HG03432 (cell line): Measurements from ENCODE around the gene SSTR3.

Source experiments
- ATAC-seq: cut with Tn5 transposase; IDR thresholded peaks from one replicate; pipeline ENCODE4 v1.9.1; 2021; ENCODE audit warnings: mild to moderate bottlenecking, moderate library complexity; ENCODE audit not compliant: unreplicated experiment

The SSTR3 gene

DNA sequence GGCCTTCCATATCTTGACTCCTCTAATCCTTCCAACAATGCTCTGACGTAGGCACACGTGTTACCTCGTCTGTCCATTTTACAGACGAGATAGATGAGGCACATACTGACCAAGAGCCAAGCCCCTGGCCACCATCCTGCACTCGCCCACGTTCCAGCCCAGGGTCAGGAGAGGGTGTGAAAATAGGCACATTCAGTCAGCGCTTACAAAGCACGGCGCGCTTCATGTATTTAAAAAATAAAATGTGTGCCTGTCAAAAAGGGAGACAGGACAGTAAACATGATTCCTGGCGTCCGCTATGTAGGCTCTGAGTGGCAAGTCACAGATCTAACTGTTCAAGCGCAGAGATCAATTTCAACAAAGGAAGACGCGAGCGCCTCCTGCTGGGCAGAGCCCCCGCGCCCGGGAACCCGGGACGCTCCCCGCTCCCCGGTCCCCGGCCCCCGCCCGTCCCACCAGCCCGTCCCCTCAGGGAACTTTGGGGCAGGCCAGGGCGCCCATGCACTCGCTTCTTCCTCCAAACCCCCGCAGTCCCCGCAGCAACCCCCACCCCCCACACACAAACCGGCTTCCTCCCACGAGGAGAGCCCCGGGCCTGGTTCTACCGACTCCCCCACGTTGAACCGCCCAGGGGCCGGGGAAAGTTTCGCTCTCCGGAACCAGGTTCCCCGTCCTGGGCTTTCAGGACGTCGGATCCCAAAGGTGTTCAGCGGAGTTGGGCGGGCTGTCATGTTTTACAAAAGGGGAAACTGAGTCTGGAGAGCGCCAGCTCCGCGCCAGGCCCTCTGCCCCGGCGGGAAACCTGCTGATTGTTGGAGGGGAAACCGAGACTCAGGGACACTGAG lies 13.8 kb downstream of the SSTR3 start:
- ATAC-seq: peak; percentile 28

DNA sequence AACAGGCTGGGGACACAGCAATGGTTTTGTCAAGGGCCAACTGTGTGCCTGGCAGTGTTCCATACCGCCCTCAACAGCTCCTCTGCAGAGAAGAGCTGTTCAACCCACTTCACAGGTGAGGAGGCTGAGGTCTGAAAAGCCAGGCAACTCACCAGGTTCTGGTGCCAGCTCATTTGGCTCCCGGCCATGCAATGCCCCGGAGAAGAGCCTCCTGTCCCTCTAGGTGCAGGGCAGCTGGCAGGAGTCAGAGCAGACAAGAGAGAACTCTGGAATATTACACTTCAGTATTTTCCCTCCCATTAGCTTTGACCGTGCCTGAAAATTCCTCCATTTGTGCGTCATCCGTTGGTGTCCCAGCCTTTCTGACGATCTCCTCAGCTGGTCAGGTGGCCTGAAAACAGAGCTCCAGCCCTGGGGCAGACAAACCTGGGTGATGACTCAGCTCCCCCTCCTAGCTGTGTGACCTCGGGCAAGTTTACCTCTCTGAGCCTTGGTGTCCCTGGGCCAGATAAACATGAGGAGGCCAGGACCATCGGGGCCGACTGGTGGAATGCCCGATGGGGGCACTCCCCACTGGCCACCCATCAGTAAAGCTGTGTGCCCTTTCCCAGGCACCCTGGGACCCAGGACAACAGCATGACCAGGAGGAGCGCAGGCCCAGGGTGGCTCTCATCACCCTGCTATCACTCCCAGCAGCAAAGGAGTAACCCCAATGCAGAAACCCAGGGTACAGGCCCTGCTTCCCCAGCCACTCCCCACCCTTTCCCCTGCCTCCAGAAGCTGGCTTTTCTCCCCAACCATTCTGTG lies 14.6 kb downstream of the SSTR3 start:
- ATAC-seq: no peak

DNA sequence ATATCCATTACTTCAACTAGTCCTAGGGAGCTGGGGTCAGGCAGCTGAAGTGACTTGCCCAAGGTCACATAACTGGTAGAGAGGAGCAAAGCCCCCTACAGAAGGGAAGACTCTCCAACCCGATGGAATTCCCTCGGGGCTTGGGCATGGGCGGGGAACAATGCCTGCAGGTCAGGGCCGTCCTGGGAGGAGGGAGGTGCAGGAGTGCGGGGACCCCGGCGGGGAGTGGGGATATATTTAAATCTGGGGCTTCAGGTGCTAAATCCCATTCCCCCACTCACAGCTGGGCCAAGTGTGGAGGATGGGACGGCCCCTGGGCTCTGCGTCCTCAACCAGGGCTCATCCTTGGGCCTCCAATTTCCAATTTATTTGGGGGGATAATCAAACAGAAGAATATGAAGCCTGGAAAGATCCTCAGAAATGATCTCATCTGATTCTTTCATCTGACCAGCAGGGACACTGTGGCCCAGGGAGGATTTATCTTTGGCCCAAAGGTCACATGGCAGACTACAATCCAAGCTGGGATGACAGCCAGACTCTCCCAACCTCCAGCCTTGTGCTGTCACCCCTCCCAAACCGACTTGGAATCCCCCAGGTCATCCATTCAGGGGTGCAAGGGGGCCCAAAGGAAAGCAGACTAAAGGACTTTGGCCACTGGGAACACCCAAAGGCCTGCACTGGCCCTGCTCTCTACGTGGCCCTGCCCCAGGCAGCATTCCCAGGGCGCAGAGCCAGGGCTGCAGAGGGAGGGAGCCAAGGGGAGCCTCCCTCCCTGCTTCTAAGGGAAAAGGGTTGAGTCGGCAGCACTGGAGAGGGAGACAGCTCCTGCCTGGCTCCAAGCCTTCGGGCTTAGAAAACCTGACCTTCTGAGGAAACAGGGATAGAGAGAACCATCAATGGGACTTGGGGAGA lies 15.5 kb downstream of the SSTR3 start:
- no peak for ATAC-seq

DNA sequence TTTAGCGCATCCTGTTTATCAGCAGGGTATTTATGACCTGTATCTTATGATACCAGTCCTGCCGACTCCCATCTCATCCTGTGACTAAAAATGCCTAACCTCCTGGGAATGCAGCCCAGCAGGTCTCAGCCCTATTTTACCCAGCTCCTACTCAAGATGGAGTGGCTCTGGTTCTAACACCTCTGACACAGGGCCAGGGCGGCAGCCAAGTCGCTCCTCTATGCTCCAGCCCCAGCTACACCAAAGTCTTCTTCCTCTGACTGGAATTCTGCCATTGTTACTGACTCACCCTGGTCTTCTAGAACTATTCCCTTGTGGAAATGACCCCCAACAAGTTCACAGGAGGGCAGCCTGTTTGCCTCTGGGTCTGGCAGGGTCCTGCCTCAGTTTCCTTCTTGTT lies 16.4 kb downstream of the SSTR3 start:
- ATAC-seq: no peak

DNA sequence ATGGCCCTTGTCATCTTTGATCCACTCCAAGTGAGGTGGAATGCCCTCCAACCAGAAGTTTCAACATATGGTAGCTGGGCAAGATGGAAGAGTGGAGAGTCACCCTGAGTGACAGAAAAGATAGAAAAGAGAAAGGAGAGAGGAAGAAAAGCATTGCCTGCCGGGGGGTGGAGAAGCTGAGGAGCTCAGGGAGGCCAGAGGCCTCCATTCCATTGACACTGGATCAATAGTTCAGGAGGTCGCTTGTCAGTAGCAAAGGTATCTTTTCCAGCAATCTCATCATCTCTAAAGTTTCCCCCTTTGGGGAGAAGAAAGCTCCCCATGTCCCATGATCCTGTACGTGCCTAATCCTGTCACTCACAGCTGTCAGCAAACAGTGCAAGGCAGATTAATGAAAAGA lies 17.5 kb downstream of the SSTR3 start:
- no peak for ATAC-seq

DNA sequence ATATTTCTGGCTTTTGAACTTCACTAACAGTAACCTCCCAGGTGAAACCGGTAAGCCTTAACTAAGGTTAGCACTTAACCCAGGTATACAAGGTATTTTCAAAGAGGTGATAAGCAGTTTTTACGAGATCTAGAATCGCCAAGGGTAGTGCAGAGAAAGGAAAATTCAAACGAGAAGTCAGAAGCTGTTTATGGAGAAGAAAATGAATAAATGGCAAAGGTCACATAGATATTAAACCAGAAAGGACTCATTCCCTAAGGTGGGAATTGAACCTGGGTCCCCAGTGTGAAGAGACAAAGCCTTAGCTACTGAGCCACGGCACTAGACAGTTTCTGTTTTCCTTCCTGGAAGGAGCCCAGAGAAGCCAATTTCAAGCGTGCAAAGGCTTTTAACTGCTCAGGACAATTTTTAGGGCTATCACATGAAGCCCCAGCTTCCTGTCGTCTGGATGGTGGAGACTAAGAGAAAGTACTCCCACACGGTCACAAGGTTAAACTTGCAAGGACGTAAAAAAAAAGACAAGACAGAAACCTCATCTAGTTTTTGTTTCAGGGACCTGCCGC lies 18.6 kb downstream of the SSTR3 start:
- no peak for ATAC-seq

DNA sequence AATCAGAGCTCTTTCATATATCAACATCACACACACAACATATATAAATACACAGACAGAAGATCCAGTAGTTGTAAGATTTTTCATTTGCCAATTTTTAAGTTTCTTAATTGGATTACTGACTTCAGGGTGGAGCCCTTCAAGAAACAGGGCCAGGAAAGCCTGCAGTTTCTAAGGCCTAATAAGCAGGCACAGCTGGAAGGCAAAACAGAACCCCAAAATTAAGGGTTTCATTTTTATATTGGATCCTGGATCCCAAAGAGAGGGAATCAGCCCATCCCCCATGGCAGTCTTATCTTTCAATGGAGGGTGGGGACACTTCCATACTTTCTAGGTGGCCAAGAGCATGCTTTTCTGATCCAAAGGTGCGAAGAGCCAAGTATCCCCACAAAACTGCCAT lies 19.5 kb downstream of the SSTR3 start:
- ATAC-seq: no peak

DNA sequence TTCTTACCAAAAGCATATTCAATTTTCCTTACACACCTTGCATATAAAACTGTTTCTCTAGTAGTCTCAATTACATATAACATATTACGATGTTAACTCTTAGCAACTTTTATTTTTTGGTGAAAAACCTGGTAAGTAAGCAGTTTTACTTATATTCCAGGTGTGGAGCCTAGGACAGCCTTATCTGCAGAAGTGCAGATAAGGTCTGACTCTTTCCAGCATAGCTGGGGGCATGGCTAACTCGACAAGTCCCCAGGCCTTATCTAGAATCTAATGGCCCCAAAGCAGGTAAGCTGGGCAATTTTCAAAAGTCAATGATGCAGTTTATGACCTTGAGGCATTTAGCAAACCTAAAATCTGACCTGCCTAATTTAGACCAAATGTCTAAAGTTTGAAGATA lies 20.1 kb downstream of the SSTR3 start:
- ATAC-seq: no peak

DNA sequence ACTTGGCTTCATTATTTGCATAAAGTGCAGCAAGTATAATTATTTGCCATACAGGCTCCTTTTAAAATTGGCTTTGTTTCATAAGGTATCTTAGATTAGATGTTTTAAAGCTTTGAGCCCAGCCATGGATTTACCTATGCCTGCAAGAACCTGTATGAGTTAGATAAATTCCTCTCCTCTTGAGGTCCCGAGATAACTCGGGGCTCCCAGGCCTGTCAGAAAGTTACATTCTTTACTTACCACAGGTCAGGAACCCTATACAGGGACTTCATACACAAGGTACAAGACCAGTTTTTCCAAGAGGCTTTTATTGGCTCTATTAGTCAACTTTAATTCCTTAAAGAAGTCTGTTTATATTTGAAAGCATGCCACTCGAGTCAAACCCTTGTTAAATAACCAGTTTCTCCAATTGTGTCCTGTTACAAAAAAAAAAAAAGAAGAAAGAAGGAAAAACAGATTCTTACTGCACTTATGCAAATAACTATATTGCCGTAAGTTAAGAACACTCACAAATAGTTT lies 22.0 kb downstream of the SSTR3 start:
- ATAC-seq: no peak

DNA sequence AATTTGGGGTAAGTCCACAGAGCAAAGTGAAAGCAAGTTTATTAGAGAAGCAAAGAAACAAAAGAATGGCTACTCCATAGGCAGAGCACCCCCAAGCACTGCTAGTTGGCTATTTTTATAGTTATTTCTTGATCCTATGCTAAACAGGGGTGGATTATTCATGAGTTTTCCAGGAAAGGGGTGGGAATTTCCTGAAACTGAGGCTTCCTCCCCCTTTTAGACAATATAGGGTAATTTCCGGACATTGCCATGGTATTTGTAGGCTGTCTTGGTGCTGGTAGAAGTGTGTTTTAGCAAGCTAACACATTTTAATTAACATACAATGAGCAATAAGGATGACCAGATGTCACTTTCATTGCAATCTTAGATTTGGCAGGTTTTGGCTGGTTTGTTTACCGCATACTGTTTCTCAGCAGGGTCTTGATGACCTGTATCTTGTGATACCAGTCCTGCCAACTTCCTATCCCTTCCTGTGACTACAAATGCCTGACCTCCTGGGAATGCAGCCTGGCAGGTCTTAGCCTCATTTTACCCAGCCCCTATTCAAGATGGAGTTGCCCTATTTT lies 23.3 kb downstream of the SSTR3 start:
- ATAC-seq: no peak

DNA sequence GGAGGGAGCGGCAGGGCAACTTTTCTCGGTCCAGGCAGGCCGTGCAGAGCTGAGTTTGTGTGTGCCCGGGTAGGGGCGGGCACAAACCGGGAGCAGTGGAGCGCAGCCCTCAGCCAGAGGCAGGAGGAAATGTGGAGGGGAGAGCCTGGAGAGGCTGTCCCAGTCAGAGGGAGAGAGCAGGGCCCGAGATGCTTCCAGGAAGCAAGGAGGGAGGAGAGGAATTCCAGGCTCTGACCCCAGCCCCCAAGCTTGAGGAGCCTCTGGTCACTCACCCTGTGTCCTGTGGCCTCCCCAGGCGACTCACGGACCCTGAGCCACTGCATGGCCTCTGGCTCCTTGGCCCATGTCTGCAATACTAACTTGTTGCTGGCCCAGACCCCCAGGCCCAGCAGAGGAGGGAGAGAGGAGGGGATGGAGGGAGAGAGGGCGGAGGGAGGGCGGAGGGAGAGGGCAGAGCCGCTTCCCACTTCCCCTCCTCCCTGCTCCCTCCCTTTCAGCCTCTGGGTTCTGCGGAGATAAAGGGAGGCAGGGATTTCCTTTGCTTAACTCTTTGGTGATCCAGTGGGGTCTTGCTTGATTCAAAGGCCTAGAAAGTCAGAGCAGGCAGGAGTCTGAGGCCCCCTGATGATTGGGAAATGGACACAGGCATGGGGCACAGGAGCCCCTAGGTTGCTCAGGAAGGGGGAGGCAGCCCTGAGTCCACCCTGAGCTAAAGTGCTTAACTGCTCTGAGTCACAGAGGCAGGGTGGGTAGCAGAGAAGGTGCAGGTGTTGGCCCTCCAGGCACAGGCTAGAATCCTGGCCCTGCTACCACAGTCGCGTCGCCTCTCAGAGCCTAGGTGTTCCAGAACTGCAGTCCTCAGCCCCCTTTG lies 24.2 kb downstream of the SSTR3 start, which contains the start of gene C1QTNF6:
C1QTNF6 (minus strand) TSS at position 357 of the 871 bp plus-strand sequence; CDS start at position 323, 34 bp downstream.
- no peak for ATAC-seq

DNA sequence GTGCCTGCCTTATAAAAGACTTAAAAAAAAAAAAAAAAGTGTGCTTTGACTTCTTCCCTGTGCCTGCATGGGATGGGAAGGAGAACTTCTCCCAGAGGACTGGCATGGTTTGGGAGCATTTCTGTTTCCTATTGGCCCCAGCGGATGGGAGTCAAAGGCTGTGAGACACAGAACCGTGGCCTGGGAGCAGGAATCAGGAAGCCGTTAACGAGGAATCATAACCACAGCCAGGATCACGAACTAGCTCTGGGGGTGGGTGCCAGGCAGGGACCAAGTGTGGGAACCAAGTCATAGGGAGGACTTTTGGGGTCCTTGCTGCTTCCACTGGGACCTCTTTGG lies 24.8 kb downstream of the SSTR3 start:
- no peak for ATAC-seq

DNA sequence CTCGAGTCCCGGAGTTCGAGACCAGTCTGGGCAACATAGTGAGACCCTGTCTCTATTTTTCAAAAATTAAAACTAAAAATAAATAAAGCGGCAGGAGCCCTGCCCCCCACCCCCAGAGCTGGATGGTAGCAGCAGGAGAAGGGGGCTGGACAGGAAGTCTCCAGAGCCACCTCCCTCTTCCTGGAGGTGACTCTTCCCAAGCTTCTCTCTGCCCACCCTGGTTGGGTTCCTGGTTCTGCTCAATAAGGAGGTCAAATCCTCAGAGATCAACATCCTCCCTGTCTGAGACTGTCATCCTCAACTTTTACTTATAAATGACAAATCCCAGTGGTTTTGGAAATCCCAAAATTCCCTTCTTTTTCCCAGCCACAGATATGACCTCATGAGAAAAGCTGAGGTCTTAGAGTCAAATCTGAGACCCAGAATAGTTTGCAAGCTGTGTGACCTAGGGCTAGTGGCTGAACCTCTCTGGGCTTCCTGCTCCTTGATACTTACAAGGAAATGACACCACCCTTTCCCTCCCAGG lies 25.2 kb downstream of the SSTR3 start:
- no peak for ATAC-seq

DNA sequence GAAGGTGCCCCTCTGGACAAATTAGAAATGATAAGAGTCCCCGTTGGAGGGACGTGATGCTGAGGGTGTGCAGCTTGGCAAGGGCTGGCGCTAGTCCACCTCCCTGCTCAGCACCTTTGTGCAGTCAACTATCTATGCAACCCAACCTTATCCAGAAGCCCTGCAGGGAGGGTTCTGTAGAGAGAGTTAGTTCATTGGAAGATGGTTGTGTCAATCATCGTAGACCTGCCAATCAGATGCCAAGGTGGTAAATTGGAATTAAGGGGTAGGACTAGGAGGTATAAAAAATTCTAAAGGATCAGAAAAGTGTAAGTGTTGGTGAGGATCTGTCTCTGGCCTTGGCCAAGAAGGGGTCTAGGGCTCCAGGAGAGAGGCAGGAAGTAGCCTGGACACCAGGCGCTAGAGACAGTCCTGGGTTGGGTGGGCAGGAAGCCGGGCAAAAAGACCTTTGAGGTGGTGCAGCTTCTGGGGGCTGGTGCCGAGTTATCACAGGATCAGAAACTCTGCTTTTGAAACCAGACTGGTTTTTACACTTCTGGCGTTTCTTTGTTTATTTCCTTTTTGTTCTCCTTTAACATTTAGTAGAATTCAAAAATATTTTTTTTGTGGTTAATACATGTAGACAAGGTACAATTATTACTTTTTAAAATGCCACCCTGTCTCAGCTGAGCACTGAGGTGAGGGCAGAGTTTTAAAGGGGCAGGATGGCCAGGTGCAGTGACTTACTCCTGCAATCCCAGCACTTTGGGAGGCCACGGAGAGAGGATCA lies 25.9 kb downstream of the SSTR3 start:
- no peak for ATAC-seq

DNA sequence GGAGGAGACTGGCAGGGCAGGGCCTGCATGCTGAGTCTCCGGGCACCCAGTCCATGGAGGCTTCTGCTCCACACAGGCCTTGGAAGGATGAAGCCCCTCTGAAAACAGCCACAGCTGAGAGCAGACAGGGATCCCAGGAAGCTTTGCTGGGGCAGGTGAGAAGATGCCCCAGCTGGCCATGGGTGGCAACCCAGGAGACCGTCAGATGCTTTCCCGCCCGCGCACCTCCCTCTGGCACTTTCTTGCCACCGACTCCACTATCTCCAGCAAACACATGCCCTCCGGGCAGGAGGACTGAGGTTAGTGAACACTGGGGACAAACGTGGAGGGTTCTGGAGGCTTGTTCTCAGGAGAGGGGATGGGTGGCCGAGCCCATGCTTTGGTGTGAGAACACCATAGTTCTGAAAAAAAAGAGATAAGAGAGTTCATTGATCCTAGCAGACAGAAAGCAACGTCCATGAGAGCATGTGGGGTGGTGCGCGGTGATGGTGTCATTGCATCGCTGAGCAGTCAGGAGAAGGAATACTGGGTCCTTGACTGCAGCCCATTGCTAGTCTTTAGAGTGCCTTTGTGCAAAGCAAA lies 26.5 kb downstream of the SSTR3 start:
- no peak for ATAC-seq

DNA sequence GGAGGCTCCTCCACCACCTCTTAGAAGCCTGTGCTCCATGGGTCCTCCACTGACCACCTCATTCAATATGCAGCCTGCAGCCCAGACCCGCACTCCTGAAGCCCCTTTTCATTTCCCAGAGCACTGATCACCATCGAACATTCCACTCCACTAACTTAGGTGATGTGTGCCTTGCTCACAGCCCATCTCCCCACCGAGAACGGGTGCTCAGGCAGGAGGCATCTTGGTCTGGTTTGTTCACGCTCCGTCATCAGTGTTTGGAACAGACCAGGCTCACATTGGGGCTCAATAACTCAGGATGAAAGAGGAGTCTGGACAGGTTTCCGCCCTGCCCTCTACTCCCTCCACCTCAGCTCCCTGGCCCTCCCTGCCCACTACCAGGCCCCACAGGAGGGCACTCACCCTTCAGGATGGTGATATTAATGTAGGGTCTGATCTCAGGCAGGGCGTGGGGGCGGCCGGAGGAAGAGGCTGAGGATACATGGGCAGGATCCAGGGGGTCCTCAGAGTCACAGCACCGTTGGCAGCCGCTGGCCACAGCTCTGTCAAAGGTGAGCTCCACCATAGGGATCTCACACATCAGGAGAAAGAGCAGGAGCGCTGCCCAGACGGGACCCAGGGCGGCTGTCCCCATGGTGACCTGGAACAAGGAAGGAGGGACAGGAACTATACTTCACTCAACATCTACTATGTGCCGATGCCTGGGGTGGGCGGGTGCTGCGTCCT lies 27.3 kb downstream of the SSTR3 start:
- no peak for ATAC-seq

DNA sequence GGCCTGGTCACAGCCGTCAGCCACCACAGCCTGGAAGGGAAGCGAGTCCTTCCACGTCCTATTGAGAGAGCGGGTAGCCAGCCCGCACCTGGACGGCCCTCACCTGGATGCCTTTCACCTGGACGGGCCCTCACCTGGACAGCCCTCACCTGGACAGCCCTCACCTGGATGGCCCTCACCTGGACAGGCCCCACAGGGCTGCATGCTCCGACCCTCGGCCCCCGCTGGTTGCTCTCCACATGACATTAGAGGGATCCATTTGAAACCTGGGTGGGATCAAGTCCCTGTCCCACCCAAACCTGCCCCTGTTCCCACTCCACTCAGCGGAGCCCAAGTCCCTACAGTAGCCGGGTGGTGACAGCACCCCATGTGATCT lies 27.9 kb downstream of the SSTR3 start:
- ATAC-seq: no peak
